Measurements from ENCODE around the gene C1QC. TPM values are rescaled to one million over a fixed set of nuclear protein-coding genes. Genes with fewer than 3 reads are reported as not detected.

Gene C1QC
- total RNA-seq, 2 donors from 2014 or later = not detected

DNA sequence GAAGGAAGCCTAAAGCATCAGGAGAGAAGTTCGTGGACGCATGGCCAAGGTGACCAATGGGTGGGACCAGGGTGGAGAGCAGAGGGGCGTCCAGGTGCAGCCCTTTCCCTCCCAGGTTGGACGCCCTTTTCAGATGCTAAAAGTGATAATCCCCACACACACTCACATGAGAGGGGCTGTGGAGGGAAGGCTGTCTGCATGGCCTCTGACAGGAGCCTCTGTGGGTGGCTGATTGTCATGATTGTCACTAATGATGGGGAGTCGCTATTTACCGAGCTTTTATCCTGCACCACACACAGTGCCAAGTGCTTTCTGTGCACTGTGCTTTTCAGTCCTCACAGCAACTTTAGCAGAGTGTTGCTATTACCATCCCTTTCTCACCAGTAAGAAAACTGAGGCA is 34.1 kb upstream of the C1QC start:
- H3K4me3 Mint-ChIP-seq = no peak overlapping the region
- no peaks in the 10 kb centered on the region for H3K4me1 Mint-ChIP-seq (ENCODE audit: low read depth)
- H3K36me3 Mint-ChIP-seq (ENCODE audit: insufficient read depth in 2 of 2) = no peaks in the 10 kb centered on the region
- no peak overlapping the region for H3K27ac Mint-ChIP-seq
- peaks cover 51% of the 10 kb centered on the region for H3K27me3 Mint-ChIP-seq (ENCODE audit: low read depth)
- H3K9me3 Mint-ChIP-seq = no peaks in the 10 kb centered on the region
- no peak for ATAC-seq (replicated peaks in 1 of 2)
- DNase-seq = no peak

DNA sequence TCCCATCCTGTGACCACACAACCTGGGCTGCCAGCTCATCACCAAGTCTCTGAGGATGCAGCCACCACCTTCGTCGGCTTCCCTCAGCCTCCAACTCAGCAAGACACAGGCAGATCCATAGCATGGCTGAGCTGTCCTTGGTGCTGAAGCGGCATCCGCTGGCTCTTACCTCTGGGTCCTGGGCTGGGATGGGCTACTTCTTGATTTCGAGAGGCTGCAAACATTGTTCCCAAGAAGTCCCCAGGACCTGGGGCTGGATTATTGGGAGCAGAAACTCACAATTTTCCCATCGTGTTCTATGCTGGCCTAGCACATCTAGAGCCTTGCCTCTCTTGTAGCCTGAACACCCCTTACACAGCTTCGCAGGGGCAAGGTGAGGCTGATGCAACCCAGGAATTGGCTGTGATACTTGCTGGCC is 31.9 kb upstream of the C1QC start:
- Mint-ChIP-seq H3K36me3 (ENCODE audit: insufficient read depth in 2 of 2) (no peaks in the 10 kb centered on the region), H3K27ac (no peak overlapping the region), H3K27me3 (ENCODE audit: low read depth) (peaks cover 48% of the 10 kb centered on the region), H3K9me3 (no peaks in the 10 kb centered on the region), H3K4me1 (ENCODE audit: low read depth) (no peaks in the 10 kb centered on the region), H3K4me3 (no peak overlapping the region)
- DNase-seq = peak; percentile 9 to 13
- ATAC-seq (replicated peaks in 1 of 2) = no peak

DNA sequence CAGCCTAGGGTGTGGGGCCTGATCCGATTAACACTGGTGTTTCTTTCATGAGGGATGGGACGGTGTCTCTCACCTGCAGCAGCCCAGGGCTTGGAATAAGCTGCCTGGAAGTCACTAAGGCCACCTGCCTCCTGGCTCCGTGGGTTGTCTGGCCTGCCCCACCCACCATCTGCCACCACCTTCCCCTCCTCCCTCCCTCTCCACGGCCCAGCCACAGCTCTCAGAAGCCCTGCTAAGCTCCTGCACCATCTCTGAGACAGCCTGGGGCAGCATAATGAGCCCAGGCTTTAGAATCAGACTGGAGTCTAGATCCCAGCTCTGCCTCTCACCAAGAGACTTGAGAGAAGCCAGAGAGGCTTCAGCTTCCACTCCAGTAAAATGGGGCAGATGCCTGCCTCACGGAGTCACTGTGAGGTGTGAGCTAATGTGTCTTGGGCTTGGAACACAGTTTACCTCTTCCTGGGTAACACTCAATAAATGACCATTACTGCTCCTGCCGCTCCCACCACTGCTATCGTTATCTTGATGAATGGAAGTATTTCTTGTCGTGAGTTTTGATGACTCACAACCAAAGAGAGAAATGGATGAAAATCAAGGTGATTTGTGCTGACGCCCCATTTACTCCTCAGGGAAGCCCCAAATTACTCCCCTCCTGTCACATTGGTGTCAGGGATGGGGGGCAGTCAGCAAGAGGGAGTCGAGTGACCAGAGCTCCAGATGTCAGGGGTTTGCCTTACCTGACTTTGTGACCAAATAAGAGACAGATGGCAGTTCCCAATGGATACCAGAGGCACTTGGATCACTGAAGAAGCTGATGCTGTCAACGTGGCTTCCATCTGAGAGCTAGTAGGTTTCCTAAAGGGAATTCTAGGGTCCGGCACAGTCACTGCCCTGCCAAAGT is 30.5 kb upstream of the C1QC start:
- Mint-ChIP-seq H3K4me3 (no peak overlapping the region), H3K4me1 (ENCODE audit: low read depth) (no peaks in the 10 kb centered on the region), H3K36me3 (ENCODE audit: insufficient read depth in 2 of 2) (no peaks in the 10 kb centered on the region), H3K27me3 (ENCODE audit: low read depth) (peaks cover 46% of the 10 kb centered on the region), H3K27ac (no peak overlapping the region), H3K9me3 (no peaks in the 10 kb centered on the region)
- DNase-seq = no peak
- ATAC-seq (replicated peaks in 1 of 2) = no peak

DNA sequence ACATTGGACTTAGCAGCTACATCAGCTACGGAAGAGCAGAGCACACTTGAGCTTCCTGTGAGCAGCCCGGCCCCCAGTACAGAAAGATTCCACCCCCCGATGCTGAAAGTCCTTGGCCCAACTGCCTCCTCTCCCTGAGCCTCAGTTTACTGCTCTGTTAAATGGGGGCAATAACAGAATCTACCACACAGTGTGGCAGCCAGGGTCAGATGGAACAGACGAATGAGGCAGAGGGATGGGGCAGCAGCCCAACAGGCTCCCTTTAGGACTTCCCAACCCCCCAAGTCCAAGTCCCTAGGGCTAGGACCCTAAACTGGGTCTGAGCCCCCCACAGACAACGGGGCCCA is 29.9 kb upstream of the C1QC start:
- Mint-ChIP-seq H3K36me3 (ENCODE audit: insufficient read depth in 2 of 2) (no peaks in the 10 kb centered on the region), H3K4me3 (no peak overlapping the region), H3K27ac (no peak overlapping the region), H3K9me3 (no peaks in the 10 kb centered on the region), H3K4me1 (ENCODE audit: low read depth) (no peaks in the 10 kb centered on the region), H3K27me3 (ENCODE audit: low read depth) (peaks cover 40% of the 10 kb centered on the region)
- no peak for ATAC-seq (replicated peaks in 1 of 2)
- DNase-seq = no peak

DNA sequence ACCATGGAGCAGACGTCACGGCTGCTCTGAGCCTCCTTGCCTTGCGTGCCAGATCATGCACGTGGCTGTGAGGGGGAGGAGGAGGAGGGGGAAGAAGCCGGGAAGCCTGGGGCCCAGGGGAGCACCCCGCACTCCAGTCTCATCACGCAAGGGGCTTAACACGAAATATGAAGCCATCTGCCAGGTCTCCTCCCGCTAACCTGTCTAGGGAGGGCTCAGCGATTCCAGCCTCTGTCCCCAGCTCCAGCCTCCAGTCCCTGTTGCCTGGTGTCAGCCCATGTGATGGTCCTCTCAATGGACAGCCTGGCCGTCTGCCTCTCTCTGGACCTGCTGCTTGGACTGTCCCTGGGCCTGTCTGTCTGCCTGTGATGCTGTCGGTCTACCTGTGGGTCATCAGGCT is 29.5 kb upstream of the C1QC start:
- no peak overlapping the region for H3K27ac Mint-ChIP-seq
- peaks cover 38% of the 10 kb centered on the region for H3K27me3 Mint-ChIP-seq (ENCODE audit: low read depth)
- H3K9me3 Mint-ChIP-seq = no peaks in the 10 kb centered on the region
- no peaks in the 10 kb centered on the region for H3K36me3 Mint-ChIP-seq (ENCODE audit: insufficient read depth in 2 of 2)
- ATAC-seq (replicated peaks in 1 of 2) (no peak), DNase-seq (no peak)
- no peaks in the 10 kb centered on the region for H3K4me1 Mint-ChIP-seq (ENCODE audit: low read depth)
- H3K4me3 Mint-ChIP-seq = no peak overlapping the region

DNA sequence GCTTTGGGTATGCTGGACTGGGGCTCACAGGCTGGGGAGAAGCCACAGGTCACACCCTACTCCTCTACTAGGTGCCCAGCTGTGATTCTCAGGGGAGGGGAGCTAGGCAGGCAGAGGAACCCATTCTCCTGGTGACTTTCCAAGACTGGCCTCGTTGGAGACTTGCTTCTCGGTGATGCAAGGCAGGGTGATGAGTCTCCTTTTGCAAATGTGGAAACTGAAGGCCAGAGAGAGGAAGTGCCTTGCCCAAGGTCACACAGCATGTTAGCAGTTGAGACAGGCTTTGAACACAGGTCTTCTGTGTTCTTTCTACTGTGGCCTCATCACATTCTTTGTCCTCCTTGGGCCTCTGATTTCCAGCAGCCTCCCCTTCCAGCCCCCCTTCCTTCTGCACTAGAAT is 27.5 kb upstream of the C1QC start:
- peaks cover 43% of the 10 kb centered on the region for H3K27me3 Mint-ChIP-seq (ENCODE audit: low read depth)
- no peaks in the 10 kb centered on the region for H3K36me3 Mint-ChIP-seq (ENCODE audit: insufficient read depth in 2 of 2)
- DNase-seq (no peak), ATAC-seq (replicated peaks in 1 of 2) (no peak)
- H3K9me3 Mint-ChIP-seq = no peaks in the 10 kb centered on the region
- H3K4me3 Mint-ChIP-seq = no peak overlapping the region
- no peaks in the 10 kb centered on the region for H3K4me1 Mint-ChIP-seq (ENCODE audit: low read depth)
- no peak overlapping the region for H3K27ac Mint-ChIP-seq

DNA sequence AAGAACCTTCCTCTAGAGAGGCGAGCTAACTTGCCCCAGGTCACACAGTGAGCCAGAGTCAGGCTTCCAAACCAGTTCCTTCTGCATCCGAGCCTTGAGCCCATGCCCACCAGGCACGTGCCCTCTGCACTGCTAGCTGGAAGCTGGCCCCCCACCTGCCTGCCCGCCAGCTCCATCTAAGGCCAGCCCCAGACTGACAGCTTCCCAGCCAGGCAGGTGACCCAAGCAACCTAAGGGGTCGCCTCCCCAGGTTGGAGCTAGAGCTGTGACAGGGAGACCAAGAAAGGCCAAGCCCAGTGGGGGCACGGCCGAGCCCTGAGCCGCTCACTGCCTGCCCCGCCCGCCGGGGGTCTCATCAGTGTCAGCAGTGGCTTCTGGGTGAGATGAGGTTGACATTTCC is 26.9 kb upstream of the C1QC start:
- no peaks in the 10 kb centered on the region for H3K36me3 Mint-ChIP-seq (ENCODE audit: insufficient read depth in 2 of 2)
- no peaks in the 10 kb centered on the region for H3K9me3 Mint-ChIP-seq
- no peaks in the 10 kb centered on the region for H3K4me1 Mint-ChIP-seq (ENCODE audit: low read depth)
- no peak overlapping the region for H3K27ac Mint-ChIP-seq
- no peak overlapping the region for H3K4me3 Mint-ChIP-seq
- peaks cover 36% of the 10 kb centered on the region for H3K27me3 Mint-ChIP-seq (ENCODE audit: low read depth)
- DNase-seq (no peak), ATAC-seq (replicated peaks in 1 of 2) (no peak)

DNA sequence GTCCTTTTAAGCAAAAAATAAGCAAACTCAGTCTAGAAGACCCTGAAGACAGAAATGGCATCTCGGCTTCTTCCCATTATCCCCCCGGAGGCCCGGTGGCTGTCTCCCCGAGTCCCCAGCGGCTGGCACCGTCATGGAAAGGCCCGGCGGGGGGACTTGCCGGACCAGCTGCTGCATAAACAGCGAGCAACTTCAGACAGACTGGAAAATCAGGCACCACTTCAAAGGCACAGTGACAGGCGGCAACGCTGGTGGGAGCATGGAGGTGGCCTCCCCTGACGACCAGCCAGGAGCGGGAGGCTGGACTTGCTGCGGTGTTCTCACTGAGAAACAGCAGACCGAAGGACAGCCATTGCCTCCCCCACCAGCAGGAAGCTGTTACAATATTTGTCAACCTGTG is 25.4 kb upstream of the C1QC start:
- Mint-ChIP-seq H3K27me3 (ENCODE audit: low read depth) (peaks cover 40% of the 10 kb centered on the region), H3K36me3 (ENCODE audit: insufficient read depth in 2 of 2) (no peaks in the 10 kb centered on the region), H3K9me3 (no peaks in the 10 kb centered on the region), H3K4me1 (ENCODE audit: low read depth) (no peaks in the 10 kb centered on the region), H3K27ac (no peak overlapping the region), H3K4me3 (no peak overlapping the region)
- DNase-seq (no peak), ATAC-seq (replicated peaks in 1 of 2) (no peak)

DNA sequence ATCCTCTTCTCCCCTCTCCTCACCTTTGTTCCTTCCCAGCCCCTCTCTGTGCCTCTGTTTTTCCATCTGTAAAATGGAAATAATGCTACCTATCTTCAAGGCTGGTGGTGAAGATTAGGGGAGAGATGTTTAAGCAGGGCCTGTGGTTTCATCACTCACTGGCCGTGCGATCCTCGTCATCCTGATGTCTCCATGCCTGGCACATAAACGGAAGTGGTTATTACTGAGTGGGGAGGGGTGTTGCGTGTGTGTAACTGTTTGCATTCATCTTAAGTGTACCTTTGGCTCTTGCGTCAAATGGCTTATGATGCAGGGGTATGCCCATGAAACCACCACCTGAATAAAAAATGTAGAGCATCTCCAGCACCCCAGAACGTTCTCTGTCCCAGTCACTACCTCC is 24.2 kb upstream of the C1QC start:
- ATAC-seq (replicated peaks in 1 of 2) (no peak), DNase-seq (no peak)
- Mint-ChIP-seq H3K27me3 (ENCODE audit: low read depth) (peaks cover 38% of the 10 kb centered on the region), H3K9me3 (no peaks in the 10 kb centered on the region), H3K4me3 (no peak overlapping the region), H3K36me3 (ENCODE audit: insufficient read depth in 2 of 2) (no peaks in the 10 kb centered on the region), H3K27ac (no peak overlapping the region), H3K4me1 (ENCODE audit: low read depth) (no peaks in the 10 kb centered on the region)

DNA sequence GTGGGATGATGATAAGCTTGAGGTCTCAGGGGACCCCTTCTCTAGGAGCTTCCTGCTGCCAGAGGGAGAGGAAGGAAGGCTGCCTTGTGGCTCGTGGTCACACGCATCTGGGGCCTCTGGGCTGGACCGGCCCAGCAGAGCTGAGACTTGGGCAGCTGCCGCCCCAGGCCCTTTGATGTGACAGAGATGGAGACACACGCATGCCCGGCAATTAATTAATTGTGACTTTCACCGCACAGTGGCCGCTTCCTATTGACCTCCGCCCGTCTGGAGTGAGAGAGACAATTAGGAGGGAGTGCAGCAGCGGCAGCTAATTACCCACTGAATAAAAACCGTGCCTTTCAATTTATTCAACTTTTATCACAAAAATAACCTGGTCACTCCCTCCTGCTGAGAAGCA is 23.6 kb upstream of the C1QC start:
- H3K27ac Mint-ChIP-seq = no peak overlapping the region
- DNase-seq (no peak), ATAC-seq (replicated peaks in 1 of 2) (no peak)
- H3K36me3 Mint-ChIP-seq (ENCODE audit: insufficient read depth in 2 of 2) = no peaks in the 10 kb centered on the region
- H3K27me3 Mint-ChIP-seq (ENCODE audit: low read depth) = peaks cover 32% of the 10 kb centered on the region
- H3K9me3 Mint-ChIP-seq = no peaks in the 10 kb centered on the region
- no peaks in the 10 kb centered on the region for H3K4me1 Mint-ChIP-seq (ENCODE audit: low read depth)
- no peak overlapping the region for H3K4me3 Mint-ChIP-seq

DNA sequence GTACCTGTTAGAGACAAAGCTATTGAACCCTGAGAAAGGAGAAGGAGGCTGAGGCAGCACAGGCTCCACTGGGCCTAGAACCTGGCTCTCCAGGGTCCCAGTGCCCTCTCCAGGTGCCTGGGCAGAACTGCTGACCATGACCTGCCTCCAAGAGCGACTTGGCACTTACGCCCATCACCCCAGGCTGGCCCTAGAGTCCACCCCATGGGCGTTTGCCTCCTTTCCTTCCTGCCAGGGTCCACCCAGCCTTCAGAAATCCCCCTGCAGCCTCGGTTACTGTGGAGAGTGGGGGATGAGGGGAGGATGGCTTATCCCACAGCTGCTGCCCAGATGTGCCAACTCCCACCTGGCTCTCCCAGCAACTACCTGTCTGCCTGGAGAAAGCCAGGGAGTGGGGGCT is 21.7 kb upstream of the C1QC start:
- no peak overlapping the region for H3K4me3 Mint-ChIP-seq
- peaks cover 24% of the 10 kb centered on the region for H3K27me3 Mint-ChIP-seq (ENCODE audit: low read depth)
- H3K27ac Mint-ChIP-seq = no peak overlapping the region
- no peaks in the 10 kb centered on the region for H3K4me1 Mint-ChIP-seq (ENCODE audit: low read depth)
- no peak for ATAC-seq (replicated peaks in 1 of 2)
- H3K9me3 Mint-ChIP-seq = no peaks in the 10 kb centered on the region
- no peak for DNase-seq
- H3K36me3 Mint-ChIP-seq (ENCODE audit: insufficient read depth in 2 of 2) = no peaks in the 10 kb centered on the region

DNA sequence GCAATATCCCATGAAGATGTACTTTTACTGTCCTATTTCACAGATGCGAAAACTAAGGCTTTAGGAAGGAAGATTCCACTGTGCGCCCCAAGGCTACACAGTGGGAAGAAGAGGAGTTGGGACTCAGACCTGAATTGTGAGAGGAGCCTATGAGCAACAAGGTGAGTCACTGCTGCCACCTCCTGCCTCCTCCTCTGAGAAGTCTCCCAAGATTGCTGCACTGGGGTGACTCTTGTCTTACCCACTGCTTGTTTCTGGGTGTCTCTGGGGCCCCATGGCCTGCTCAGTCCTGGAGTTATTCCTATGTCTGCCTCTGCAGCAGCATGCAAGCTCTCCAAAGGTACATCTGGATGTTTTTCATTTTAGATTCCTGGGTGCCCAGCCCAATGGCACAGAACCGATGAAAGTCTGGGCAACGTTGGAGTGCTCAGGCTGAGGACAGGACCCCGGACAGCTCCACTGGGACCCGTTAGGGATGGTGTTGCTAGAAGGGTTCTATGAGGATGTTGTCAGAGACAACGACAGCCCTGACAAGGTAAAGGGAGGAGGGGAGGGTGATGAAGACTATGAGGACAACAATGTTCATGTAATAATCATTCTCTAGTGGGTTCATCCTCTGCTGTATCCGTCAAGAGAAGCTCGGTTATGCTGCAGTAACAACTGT is 18.0 kb upstream of the C1QC start:
- Mint-ChIP-seq H3K4me3 (no peak overlapping the region), H3K27ac (no peak overlapping the region), H3K4me1 (ENCODE audit: low read depth) (no peaks in the 10 kb centered on the region), H3K36me3 (ENCODE audit: insufficient read depth in 2 of 2) (no peaks in the 10 kb centered on the region), H3K27me3 (ENCODE audit: low read depth) (peaks cover 29% of the 10 kb centered on the region), H3K9me3 (no peaks in the 10 kb centered on the region)
- ATAC-seq (replicated peaks in 1 of 2) = no peak
- DNase-seq = no peak

DNA sequence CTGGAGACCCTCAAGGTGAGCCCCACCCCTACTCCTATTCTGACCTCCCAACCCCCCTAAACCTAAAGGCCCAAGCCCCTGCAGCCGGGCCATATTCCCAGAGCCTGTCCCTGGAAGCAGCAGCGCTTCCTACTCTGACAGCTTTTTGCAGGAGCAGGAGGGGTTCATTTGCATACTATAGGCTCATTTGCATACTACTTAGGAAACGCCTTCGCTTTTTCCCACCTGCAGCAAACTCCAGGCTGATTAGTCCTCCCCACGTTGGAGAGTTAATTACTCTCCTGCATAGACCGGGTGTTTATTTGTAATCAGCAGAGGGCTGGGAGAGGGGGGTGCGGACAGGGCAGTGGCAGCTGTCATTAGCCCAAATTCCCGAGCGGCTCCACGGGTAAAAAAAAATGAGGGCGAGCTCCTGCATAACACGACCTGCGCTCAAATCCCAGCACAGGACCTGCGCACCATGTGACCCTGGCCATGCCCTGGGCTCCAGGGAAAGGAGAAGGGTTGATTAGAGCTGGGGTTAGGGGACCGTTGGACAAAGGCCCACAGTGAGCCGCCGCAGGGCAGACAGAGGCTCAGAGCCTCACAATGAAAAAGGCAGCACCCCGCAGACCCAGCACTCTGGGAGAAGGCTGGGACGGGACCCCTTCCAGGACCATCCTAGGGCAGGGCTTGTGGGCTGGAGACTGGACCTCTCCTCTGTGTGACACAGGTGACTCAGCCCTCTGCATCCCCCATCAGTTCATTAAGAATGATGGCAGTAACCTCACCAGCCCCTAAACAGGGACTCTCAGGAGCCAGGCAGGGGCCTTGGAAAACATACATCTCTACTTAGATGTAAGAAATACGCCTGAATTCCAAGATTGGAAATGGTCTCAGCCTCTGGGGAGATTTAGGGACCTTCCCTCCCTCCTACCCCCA is 16.9 kb upstream of the C1QC start:
- H3K4me3 Mint-ChIP-seq = no peak overlapping the region
- no peak for DNase-seq
- H3K27me3 Mint-ChIP-seq (ENCODE audit: low read depth) = peaks cover 32% of the 10 kb centered on the region
- no peak for ATAC-seq (replicated peaks in 1 of 2)
- no peaks in the 10 kb centered on the region for H3K36me3 Mint-ChIP-seq (ENCODE audit: insufficient read depth in 2 of 2)
- H3K27ac Mint-ChIP-seq = no peak overlapping the region
- H3K4me1 Mint-ChIP-seq (ENCODE audit: low read depth) = no peaks in the 10 kb centered on the region
- no peaks in the 10 kb centered on the region for H3K9me3 Mint-ChIP-seq
